ENCODE measurements around the gene LAT.

LAT gene

DNA sequence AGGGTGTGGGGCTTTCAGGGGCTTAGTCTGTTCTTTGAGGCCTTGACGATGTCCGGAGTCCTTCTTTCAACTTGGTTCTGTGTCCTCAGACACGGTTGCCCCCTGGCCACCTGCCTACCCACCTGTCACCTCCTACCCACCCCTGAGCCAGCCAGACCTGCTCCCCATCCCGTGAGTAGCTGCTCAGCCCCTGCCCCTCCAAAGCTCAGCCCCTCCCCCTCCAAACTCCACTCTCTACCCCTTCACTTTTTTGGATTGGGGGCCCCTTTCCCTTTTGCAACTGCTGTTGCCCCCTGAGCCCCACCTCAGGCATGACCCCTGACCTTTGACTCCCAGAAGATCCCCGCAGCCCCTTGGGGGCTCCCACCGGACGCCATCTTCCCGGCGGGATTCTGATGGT is 1.2 kb downstream of the LAT start:
- TF ChIP-seq, protein P1, sequence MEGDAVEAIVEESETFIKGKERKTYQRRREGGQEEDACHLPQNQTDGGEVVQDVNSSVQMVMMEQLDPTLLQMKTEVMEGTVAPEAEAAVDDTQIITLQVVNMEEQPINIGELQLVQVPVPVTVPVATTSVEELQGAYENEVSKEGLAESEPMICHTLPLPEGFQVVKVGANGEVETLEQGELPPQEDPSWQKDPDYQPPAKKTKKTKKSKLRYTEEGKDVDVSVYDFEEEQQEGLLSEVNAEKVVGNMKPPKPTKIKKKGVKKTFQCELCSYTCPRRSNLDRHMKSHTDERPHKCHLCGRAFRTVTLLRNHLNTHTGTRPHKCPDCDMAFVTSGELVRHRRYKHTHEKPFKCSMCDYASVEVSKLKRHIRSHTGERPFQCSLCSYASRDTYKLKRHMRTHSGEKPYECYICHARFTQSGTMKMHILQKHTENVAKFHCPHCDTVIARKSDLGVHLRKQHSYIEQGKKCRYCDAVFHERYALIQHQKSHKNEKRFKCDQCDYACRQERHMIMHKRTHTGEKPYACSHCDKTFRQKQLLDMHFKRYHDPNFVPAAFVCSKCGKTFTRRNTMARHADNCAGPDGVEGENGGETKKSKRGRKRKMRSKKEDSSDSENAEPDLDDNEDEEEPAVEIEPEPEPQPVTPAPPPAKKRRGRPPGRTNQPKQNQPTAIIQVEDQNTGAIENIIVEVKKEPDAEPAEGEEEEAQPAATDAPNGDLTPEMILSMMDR (IDR thresholded peaks at IDR 0.05; ENCODE audit: extremely low read depth, missing control alignments) = no peak

DNA sequence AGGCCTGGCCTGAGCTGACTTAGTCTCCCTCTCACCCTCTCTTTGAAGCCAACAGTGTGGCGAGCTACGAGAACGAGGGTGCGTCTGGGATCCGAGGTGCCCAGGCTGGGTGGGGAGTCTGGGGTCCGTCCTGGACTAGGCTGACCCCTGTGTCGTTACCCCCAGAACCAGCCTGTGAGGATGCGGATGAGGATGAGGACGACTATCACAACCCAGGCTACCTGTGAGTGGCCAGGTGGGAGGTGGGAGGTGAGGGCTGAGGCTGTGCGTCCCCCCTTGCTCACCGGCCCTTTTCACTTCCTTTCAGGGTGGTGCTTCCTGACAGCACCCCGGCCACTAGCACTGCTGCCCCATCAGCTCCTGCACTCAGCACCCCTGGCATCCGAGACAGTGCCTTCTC is 1.6 kb downstream of the LAT start:
- DNase-seq (ENCODE audit: low spot score) = no peak
- TF ChIP-seq, protein P1 (IDR thresholded peaks at IDR 0.05; ENCODE audit: extremely low read depth, missing control alignments) = no peak

More for the DNA sequence above, 1.2 kb downstream of the LAT start:
- no peak for DNase-seq (ENCODE audit: low spot score)

DNA sequence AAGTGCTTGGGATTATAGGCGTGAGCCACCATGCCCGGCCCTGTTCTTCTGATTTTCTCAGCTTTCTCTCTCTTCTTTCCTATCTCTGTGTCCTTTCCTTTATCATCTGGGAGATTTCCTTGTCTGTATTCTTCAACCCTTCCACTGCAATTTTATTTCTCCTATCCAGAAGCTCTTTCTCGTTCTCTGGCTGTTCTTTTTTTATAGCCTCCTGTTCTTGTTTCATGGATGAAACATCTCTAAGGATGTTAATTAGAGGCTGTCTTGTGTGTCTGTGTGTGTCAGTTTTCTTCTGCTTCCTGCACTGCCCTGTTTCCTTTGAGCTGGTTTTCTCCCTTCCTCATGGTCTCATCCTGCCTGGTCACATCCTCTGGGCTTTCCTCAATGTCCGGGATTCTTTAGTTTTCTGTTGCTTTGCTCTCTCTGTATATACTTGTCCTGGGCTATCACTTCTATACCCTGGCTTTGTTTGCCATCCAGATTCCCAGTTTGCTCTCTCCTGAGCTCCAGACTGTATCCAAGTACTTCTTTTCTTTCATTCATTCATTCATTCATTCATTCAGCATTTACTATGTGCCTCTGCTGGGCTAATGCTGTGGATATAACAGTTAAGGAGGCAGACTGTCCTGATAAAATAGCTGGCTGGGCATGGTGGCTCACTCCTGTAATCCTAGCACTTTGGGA is 2.5 kb downstream of the LAT start:
- TF ChIP-seq, protein P1 (IDR thresholded peaks at IDR 0.05; ENCODE audit: extremely low read depth, missing control alignments) = no peak
- no peak for DNase-seq (ENCODE audit: low spot score)

DNA sequence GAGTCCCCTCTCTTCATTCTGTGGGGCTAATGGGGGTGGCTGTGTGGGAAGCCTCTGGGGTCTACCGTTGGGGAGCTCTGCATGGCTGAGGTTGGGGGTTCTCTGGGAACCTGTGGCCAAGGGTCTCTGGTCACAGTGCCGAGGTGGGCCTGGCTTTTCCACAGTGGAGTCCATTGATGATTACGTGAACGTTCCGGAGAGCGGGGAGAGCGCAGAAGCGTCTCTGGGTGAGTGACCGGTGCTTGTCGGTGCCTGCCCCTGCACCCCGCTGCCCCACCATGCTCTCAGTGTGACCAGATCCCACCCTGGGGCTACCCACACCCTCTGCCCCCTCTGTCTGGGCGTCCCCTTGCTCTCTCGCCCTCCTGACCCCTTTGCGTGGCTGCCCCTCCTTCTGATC is 4.5 kb downstream of the LAT start:
- TF ChIP-seq, protein P1 (IDR thresholded peaks at IDR 0.05; ENCODE audit: extremely low read depth, missing control alignments) = no peak
- DNase-seq (ENCODE audit: low spot score) = no peak

DNA sequence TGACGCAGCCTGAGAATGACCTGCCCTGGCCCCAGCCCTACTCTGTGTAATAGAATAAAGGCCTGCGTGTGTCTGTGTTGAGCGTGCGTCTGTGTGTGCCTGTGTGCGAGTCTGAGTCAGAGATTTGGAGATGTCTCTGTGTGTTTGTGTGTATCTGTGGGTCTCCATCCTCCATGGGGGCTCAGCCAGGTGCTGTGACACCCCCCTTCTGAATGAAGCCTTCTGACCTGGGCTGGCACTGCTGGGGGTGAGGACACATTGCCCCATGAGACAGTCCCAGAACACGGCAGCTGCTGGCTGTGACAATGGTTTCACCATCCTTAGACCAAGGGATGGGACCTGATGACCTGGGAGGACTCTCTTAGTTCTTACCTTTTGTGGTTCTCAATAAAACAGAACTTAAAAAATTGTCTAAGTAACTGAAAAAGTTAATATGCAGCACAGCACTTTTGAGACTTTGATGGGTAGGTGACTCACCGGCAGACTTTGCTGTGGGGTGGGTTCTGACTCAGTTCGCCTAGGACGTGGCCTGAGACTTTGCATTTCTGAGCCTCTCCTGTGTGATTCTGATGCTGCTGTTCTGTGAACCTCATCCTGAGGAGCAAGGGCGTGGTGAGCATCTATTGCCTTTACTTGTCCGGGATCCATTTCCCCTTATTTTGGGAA is 5.7 kb downstream of the LAT start:
- TF ChIP-seq, protein P1 (IDR thresholded peaks at IDR 0.05; ENCODE audit: extremely low read depth, missing control alignments) = no peak
- DNase-seq (ENCODE audit: low spot score) = no peak

DNA sequence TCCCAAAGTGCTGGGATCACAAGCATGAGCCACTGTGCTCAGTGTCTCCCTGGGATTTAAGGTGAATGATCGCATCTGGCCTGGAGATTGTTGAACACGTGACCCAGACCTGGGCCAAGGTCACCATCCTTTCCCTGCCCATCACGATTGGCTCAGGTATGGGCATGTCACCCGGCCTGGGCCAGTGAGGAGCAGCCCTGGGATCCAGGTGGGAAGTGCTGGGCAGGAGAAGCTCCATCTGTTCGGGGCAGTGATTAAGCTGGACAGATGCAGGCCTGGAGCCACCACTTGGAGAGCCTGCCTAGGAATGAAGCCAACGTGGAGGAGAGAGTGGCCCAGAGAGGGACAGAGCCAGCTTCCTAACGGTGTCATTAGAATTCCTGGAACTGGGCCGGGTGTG is 6.8 kb downstream of the LAT start:
- TF ChIP-seq, protein P1 (IDR thresholded peaks at IDR 0.05; ENCODE audit: extremely low read depth, missing control alignments) = no peak
- DNase-seq (ENCODE audit: low spot score) = no peak

DNA sequence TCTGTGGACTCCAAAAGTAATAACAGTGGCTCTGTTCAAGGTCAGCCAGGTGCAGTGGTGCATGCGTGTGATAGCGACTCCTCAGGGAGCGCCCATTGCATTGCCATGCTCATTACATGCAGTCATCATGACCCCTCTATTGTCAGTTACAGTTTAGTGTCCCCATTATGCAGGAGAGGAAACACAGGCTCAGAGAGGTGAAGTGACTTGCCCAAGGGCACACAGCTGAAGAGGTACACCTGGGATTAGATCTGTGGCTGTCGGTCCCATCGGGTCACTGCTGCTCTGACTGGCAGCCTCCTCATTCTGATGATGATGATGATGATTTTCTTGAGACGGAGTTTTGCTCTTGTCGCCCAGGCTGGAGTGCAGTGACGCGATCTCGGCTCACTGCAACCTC is 7.6 kb downstream of the LAT start:
- TF ChIP-seq, protein P1 (IDR thresholded peaks at IDR 0.05; ENCODE audit: extremely low read depth, missing control alignments) = no peak
- DNase-seq (ENCODE audit: low spot score) = no peak

All from GM20000 (cell line).